HL-60/S4 (cell line): Measurements from ENCODE around the gene GFOD2.

Experiments used
- in situ Hi-C: fragments of 300-500 bp; cut with MboI; formaldehyde crosslinking; loops from 2 replicates; pipeline ENCODE4 v1.14.3; 2022; ENCODE audit warnings: low sequenced_read_pairs

The GFOD2 gene

DNA sequence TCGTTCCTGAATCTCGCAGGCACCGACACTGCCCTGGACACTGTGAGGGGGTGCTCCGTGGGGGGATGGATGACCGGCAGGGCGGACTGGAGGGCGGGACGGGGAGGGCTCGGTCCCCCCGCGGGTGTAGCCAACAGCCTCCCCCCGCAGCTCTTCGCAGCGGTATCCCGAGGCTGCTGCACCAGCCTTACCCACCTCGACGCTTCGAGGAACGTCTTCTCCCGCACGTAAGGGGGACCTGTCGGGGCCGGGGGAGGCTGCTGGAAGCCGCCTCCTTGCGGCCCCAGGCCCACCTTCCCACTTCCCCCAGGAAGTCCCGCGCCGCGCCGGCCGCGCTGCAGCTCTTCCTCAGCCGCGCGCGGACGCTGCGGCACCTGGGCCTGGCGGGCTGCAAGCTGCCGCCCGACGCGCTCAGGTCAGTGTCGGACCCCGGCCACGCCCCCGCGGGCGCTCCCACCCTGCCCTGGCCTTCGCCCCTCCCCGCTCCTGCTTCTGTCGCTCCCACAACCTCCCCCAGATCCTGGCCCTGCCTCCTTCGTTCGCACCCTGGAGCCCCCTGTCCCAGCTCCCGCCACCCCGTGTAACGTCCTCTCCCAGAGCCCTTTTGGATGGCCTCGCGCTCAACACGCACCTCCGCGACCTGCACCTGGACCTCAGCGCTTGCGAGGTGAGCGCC, 70.9 kb downstream of the GFOD2 start:
- in situ Hi-C loops, result no loop called here

DNA sequence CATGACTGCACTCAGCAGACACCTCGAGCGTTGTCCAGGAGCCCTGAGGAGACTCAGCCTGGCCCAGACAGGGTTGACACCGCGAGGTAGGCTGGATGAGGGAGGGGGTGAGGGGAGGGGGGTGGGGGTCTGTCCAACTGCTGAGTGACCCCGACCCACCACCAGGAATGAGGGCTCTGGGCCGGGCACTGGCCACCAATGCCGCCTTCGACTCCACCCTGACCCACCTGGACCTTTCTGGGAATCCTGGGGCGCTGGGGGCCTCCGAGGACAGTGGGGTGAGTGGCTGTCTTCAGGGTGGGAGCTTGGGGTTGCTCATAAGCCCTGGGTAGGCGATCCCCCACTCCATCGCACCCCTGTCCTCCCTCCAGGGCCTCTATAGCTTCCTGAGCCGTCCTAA, 71.4 kb downstream of the GFOD2 start:
- in situ Hi-C loops, result no loop called here

DNA sequence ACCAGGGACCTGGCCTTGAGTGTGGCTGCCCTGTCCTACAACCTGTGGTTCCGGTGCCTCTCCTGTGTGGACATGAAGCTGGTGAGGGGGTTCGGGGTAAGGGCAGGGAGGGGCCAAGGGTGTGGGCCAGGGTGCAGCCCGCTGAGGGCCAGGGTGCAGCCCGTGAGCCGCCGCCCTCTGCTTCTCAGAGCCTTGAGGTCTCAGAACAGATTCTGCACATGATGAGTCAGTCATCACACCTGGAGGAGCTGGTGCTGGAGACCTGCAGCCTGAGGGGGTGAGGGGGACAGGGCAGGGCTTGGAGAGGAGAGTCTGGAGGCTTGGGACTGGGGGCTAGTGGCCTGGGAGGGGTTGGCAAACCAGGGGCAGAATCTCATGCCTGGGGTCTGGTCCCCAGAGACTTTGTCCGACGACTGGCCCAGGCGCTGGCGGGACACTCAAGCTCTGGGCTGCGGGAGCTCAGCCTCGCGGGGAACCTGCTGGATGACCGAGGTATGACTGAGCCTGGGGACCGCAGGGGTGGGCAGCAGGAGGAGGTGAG, 71.9 kb downstream of the GFOD2 start:
- in situ Hi-C loops, result no loop called here

DNA sequence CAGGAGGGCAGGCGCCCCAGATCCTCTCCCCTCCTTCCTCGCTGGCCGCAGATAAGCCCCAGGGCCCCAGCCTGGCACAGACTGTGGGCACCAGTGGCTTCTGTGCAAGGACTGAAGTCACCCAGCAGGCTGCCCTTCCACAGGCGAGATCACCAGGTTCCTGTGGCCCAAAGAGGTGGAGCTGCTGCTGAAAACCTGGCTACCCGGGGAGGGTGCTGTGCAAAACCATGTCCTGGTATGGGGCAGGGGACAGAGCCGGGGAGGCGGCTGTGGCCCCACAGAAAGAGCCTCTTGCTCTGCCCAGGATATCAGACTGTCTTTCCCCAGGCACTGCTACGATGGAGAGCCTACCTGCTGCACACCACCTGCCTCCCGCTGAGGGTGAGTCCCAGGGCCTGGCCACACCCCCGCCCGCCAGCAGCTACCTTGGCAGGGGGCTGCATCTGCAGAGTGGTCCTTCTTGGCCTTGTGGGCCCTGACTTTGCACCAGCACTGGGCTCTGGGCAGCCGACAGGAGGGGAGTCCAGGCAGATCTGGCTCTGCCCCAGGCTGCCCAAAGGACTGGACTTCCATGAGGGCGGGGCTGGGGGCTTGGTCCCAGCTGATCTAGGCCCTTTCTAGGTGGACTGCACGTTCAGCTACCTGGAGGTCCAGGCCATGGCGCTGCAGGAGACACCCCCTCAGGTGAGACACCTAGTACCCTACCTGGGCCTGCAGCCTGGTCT, 73.6 kb downstream of the GFOD2 start:
- in situ Hi-C loops, result no loop called here

DNA sequence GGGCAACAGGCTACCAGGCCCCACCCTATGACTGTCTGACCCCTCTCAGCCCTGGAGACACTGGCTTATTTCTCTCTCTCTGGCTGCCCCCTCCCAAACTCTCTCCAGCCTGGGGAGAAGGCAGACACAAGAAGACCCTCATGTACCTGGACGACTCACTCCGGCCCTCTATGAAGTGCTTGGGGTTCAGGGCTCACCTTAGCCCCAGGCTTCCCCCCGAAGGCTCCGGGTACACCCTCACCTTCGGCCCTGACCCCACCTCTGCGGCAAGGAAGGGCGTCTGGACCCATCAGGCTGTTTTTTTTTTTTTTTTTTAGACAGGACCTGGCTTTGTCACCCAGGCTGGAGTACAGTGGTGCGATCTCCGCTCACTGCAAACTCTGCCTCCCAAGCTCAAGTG, 75.1 kb downstream of the GFOD2 start:
- in situ Hi-C loops, result loop anchor here (5.0 kb wide), 1 partner anchor 97 kb away; no protein-coding TSS in a partner anchor

DNA sequence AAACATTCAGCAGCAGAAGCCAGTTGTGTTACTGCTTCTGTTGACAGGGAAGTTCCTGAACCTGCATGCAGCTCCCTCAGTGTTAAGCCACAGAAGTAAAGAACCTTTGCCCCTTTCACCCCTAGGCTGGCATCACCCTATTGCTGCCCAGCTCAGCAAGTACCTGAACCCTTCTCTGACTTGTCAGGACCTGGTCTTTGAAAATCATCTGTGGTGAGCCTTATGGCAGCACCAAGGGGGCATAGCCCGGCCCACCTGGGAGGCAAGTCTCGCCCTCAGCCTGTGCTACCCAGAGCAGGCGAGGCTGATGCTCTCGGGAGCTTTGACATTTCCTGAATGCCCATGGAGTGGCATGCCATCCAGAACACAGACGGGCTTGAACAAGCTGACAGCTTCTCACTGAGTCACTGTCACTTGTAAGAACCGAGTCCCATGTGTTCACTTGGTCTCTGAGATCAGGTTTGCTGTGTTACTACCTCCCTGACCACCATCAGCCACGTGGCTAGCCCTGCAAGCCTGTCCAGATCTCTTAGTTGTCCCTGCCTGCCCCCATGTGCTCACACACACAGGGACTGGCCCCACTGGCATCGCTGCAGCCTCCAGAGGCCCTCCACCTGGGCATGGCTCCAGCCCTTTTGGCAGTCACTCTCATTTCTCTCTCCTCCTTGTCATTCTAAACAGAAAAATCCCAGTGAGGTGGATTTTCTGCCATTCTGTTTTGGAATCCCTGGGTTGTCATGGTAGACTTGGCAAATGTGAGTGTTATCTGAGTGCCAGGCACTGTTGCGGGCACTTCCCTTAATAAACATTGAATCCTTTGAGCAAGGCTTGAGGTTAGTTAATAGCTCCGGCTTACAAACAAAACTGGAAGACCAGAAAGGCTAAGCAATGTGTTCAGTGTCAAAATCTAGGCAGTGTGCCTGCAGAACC, 77.1 kb downstream of the GFOD2 start:
- in situ Hi-C loops, result loop anchor here (5.0 kb wide), 1 partner anchor 95 kb away; no protein-coding TSS in a partner anchor

DNA sequence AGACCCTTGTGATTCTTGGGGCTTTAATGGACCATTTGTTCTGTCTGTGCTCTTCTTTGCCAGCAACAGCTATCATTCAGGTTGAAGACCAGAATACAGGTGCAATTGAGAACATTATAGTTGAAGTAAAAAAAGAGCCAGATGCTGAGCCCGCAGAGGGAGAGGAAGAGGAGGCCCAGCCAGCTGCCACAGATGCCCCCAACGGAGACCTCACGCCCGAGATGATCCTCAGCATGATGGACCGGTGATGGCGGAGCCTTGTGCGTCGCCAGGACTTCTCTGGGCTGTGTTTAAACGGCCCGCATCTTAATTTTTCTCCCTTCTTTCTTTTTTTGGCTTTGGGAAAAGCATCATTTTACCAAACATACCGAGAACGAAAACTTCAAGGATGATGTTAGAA, 81.5 kb downstream of the GFOD2 start:
- in situ Hi-C loops, result no loop called here

DNA sequence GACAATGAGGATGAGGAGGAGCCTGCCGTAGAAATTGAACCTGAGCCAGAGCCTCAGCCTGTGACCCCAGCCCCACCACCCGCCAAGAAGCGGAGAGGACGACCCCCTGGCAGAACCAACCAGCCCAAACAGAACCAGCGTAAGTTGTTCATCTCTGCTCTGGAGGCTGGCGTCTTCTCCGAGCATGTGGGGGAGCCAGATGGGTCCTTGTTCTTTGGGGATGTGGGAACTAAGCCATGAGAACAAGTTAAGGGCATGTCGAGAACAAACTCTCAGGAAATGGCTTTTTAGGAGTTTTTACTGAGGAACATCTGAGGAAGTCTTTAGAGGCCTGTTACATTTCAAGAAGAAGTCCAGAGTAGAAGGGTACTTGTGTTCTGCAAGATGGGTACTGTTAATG, 82.4 kb downstream of the GFOD2 start:
- in situ Hi-C loops, result no loop called here

DNA sequence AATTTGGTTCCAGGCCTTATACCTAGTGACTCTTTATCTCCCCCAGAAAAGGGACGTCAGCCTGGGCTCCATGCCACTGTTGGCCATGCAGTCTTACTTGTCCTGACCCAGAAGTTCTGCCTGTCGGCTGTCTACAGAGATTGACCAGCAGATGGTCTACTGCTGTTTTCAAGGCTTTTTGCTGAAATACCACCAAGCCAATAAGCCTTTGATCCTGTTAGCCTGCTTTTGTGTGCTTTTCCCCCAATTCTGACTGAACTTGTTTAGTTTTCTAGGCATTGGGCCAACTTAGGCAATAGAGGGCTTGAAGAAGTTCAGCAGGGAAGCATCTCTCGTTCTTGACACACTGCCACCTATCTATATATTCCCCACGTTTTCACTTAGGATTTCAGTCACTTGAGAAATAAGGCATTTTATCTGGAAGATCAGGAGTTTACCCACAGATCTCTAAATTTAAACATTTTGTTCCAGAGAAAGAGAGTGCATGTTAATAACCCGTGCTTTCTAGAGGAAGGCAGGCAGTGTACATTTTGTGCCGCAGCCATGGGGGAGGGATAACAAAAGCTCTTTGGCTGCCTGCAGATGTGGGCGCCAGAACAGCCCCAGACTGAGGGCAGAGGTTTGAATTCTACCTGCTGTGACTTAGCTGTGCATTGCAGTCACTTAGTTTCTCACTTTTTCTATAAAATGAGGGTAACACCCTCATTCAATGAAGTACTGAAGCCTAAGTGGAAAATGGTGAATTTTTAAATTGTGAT, 86.5 kb downstream of the GFOD2 start:
- in situ Hi-C loops, result no loop called here

DNA sequence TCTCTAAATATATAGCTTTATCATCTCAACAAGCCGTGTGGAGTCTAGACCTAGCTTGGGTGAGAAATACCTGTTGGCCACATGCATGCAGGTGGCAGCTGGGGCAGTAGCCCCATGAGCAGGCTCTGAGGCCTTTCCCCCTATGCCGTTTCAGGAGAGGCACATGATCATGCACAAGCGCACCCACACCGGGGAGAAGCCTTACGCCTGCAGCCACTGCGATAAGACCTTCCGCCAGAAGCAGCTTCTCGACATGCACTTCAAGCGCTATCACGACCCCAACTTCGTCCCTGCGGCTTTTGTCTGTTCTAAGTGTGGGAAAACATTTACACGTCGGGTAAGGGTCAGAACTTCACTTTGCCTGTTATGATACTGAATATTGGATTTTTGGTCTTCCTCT, 90.9 kb downstream of the GFOD2 start:
- in situ Hi-C loops, result no loop called here
